Activated B cell treated with CpG ODN at 0.5 μM for 24 hours (primary cell): Measurements from ENCODE around the gene SPPL2C. TPM values are rescaled to one million over a fixed set of nuclear protein-coding genes. Genes with fewer than 3 reads are reported as not detected.

Experiments
- ATAC-seq: fragments of 200-7000 bp; cut with Tn5 transposase; one replicate; pipeline ENCODE4 v1.10.0; 2021; ENCODE audit warnings: low read depth, mild to moderate bottlenecking, moderate library complexity
- CTCF ChIA-PET: fragments of 350-600 bp; sonication (Branson Sonifier 250); formaldehyde crosslinking; loops from one replicate; lab custom pipeline; 2021; ENCODE audit warnings: antibody characterized with exemption; lab: Charles Lee
- POLR2A ChIA-PET: fragments of 350-600 bp; sonication (Branson Sonifier 250); formaldehyde crosslinking; loops from one replicate; lab custom pipeline; 2021; ENCODE audit warnings: antibody characterized with exemption; lab: Charles Lee
- DNase-seq: peaks from one replicate; pipeline ENCODE4 v3.0.0; 2022
- H3K27ac Mint-ChIP-seq: one replicate; pipeline ENCODE4 v1.8.0; 2020; ENCODE audit warnings: mixed read lengths
- H3K27me3 Mint-ChIP-seq: one replicate; pipeline ENCODE4 v1.8.0; 2021; ENCODE audit warnings: mixed read lengths
- H3K36me3 Mint-ChIP-seq: one replicate; pipeline ENCODE4 v1.8.0; 2021; ENCODE audit warnings: low read depth, mixed read lengths
- H3K4me1 Mint-ChIP-seq: one replicate; pipeline ENCODE4 v1.8.0; 2021; ENCODE audit warnings: mixed read lengths
- H3K4me3 Mint-ChIP-seq: one replicate; pipeline ENCODE4 v1.8.0; 2020; ENCODE audit warnings: mild to moderate bottlenecking, mixed read lengths
- H3K9me3 Mint-ChIP-seq: one replicate; pipeline ENCODE4 v1.8.0; 2020; ENCODE audit warnings: mixed read lengths
- intact Hi-C: fragments of 100-400 bp; cut with micrococcal nuclease; formaldehyde crosslinking; loops from one replicate; pipeline ENCODE4 v1.15.1; 2024
- total RNA-seq: library from RNA; stranded (reverse); gene quantifications from 2 replicates; pipeline ENCODE4 v1.2.3, GENCODE V29; 2022
- TF ChIP-seq, protein P1 (sequence below): fragments of 200-600 bp; IDR thresholded peaks from one replicate; pipeline ENCODE4 v1.8.0; 2022; ENCODE audit warnings: antibody characterized with exemption, mild to moderate bottlenecking

SPPL2C gene
- total RNA-seq, 1 donor from 2014 or later = not detected

DNA sequence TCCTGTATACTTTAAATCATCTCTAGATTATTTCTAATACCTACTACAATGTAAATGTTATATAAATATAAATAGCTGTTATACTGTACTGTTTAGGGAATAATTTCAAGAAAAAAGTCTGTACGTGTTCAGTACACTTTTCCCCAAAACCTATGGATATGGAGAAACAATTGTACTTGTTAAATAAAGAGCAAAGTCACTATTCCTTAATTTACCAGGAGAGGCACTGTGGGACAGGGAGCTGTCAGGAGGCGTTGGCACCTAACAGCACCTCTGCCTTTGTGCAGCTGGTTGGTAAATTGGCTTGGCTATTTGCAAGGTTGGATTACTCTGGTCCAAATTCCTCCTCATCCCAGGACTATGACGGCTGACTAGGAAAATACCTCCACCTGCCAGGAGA is 32.6 kb upstream of the SPPL2C start:
- DNase-seq = no peak
- no peaks in the 10 kb centered on the region for H3K4me1 Mint-ChIP-seq
- no peaks in the 10 kb centered on the region for H3K36me3 Mint-ChIP-seq
- no peak overlapping the region for H3K27ac Mint-ChIP-seq
- POLR2A ChIA-PET = interaction anchor here (0.6 kb wide), 1 partner anchor 597 kb away, joined by 4 read pairs; no protein-coding TSS in a partner anchor
- no peaks in the 10 kb centered on the region for H3K9me3 Mint-ChIP-seq
- no peak for ATAC-seq
- CTCF ChIA-PET = no interaction called here
- intact Hi-C loops = no loop called here
- H3K27me3 Mint-ChIP-seq = peaks cover 9% of the 10 kb centered on the region
- no peak overlapping the region for H3K4me3 Mint-ChIP-seq
- TF ChIP-seq, protein P1, sequence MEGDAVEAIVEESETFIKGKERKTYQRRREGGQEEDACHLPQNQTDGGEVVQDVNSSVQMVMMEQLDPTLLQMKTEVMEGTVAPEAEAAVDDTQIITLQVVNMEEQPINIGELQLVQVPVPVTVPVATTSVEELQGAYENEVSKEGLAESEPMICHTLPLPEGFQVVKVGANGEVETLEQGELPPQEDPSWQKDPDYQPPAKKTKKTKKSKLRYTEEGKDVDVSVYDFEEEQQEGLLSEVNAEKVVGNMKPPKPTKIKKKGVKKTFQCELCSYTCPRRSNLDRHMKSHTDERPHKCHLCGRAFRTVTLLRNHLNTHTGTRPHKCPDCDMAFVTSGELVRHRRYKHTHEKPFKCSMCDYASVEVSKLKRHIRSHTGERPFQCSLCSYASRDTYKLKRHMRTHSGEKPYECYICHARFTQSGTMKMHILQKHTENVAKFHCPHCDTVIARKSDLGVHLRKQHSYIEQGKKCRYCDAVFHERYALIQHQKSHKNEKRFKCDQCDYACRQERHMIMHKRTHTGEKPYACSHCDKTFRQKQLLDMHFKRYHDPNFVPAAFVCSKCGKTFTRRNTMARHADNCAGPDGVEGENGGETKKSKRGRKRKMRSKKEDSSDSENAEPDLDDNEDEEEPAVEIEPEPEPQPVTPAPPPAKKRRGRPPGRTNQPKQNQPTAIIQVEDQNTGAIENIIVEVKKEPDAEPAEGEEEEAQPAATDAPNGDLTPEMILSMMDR = no peak

DNA sequence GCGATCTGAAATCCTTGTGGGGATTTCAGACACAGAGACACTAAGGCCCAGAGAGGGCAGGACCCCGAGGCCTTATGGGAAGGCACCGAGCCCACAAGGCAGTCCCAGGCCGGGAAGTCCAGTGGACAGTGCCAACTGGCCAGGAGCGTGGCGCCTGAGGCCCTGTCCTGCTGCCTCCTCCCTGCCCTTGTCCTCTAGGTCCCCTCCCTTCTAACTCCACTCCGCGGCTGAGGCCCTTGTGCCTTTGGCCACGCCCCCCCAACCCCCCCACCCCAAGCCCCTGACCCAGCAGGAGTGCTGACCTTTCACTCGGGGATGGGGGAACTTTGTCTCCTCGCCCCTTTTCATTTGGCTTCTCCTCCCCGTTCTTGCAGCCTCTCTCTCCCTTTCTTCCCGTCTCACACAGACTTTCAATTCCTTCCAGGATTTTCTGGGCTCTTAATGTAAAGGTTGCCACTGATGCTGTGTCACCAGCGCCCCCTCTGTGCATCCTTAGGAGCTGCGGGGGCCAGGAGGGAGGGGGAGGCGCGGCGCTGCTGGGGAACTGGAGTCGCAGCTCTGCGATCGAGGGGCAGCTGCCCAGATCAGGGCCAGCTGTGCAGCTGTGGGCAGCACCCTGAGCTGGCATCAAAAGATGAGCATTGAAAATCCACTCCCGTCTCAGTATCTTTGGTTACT is 31.5 kb upstream of the SPPL2C start:
- Mint-ChIP-seq H3K36me3 (no peaks in the 10 kb centered on the region), H3K4me3 (no peak overlapping the region), H3K27me3 (peaks cover 9% of the 10 kb centered on the region), H3K4me1 (no peaks in the 10 kb centered on the region), H3K9me3 (no peaks in the 10 kb centered on the region), H3K27ac (no peak overlapping the region)
- intact Hi-C loops = no loop called here
- TF ChIP-seq, protein P1 = no peak
- no peak for DNase-seq
- POLR2A ChIA-PET = interaction anchor here (0.6 kb wide), 1 partner anchor 66 kb away, joined by 5 read pairs; no protein-coding TSS in a partner anchor
- CTCF ChIA-PET = no interaction called here
- ATAC-seq = no peak

DNA sequence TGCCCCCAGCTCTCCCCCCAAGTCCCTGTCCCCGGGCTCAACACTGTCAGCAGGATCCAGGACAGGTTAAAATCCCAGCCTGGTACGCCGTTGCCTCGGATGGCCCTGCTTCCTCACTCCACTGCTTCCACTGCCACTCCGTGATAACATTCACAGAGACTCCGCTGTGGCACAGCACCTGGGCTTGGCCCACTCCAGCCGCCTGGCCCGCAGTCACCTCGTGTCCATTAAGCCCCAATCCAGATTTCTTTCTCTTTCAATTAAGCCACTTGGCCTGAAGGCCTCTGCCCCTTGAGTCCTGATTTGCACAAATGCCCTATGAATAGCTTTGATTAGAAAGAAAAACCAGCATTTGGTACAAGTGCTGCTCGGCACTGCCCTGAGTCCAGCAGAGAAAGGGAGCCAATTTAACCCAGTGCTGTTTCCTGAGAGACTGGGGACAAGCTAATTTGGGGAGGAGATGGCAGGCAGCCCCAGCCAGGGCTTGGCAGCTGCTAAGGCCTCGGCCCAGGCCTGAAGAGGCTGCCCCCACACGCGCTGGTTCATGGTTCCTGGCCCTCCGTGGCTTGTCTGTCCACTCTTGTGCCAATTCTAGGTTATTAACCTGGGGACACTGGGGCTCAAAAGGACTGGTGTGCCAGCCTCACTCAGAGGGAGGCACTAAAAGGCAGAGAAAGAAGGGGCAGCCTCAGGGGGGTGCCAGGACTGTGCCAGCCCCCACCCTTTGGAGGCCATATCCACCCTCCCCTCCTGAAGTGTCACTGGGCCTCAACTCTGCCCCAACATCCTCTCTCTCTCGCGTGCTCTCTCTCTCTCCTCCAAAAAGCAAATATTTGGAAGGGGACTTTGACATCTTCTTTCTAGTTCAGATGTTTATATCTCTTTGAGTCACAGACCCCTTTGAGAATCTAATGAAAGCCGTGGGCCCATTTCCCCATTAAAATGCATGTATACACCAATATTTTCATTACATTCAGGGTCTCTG is 29.8 kb upstream of the SPPL2C start:
- intact Hi-C loops = no loop called here
- Mint-ChIP-seq H3K36me3 (no peaks in the 10 kb centered on the region), H3K27ac (no peak overlapping the region), H3K4me3 (no peak overlapping the region), H3K4me1 (no peaks in the 10 kb centered on the region), H3K9me3 (no peaks in the 10 kb centered on the region), H3K27me3 (peaks cover 9% of the 10 kb centered on the region)
- CTCF ChIA-PET = no interaction called here
- no peak for DNase-seq
- POLR2A ChIA-PET = interaction anchor here (0.7 kb wide), 1 partner anchor 138 kb away, joined by 3 read pairs; no protein-coding TSS in a partner anchor
- ATAC-seq = no peak
- TF ChIP-seq, protein P1 = no peak

DNA sequence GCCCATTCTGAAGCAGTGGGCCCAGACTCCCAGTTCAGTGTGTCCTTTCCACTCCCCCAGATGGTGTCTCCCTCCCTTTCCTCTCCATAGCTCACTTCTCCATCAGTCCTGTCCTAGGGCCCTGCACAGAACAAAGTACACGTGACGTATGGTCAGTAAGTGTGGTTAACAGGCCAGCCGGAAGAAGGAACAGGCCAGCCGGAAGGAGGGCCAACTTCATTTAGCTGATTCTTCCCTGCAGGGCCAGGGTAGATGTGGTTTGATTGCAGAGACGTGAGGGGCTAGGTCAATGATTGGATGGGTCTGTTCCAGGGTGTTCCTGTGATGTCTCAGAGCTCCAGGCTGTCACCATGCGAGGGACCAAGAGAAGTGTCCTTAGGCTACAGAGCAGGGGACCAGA is 28.9 kb upstream of the SPPL2C start:
- TF ChIP-seq, protein P1 = no peak
- Mint-ChIP-seq H3K4me3 (no peak overlapping the region), H3K9me3 (no peaks in the 10 kb centered on the region), H3K36me3 (no peaks in the 10 kb centered on the region), H3K27ac (no peak overlapping the region), H3K4me1 (no peaks in the 10 kb centered on the region), H3K27me3 (peaks cover 13% of the 10 kb centered on the region)
- ChIA-PET CTCF (no interaction called here), POLR2A (no interaction called here)
- intact Hi-C loops = no loop called here
- DNase-seq (no peak), ATAC-seq (no peak)

DNA sequence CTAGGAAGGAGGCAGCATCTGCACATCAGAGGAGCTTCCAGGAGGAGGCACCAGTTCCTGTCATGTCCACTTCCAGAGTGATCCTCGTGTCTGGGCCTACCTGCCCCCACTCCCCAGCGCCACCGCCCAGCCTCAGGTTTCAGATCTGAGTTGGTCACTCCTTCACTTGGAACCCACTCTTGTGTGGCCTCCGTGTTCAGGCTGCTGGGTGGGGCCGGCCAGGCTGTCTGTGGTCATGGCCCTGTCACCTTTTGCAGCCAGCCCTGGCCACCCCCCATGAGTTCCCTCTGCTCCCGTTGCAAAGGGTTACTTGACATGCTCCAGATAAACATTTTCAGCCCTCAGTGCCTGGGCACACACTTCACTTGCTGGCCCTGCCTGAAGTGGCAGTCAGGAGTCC is 26.6 kb upstream of the SPPL2C start:
- ChIA-PET CTCF (no interaction called here), POLR2A (no interaction called here)
- Mint-ChIP-seq H3K27me3 (peaks cover 11% of the 10 kb centered on the region), H3K36me3 (no peaks in the 10 kb centered on the region), H3K4me3 (no peak overlapping the region), H3K4me1 (no peaks in the 10 kb centered on the region), H3K27ac (no peak overlapping the region), H3K9me3 (no peaks in the 10 kb centered on the region)
- ATAC-seq = no peak
- no peak for DNase-seq
- TF ChIP-seq, protein P1 = no peak
- intact Hi-C loops = no loop called here
